ENCODE measurements around the gene DDX50. TPM values are rescaled to one million over a fixed set of nuclear protein-coding genes. Genes with fewer than 3 reads are reported as not detected.
A peak's percentile ranks its signal among the peaks of the same experiment; 100 is the strongest.
"Not testable (repeated sequence)": the region's sequence is repeated elsewhere in the genome, so short reads cannot be mapped to it uniquely, and the experiment has no call there.

The DDX50 gene
- total RNA-seq, 4 donors from 2014 or later = 25.9 to 52.7 (median 38.3) TPM

DNA sequence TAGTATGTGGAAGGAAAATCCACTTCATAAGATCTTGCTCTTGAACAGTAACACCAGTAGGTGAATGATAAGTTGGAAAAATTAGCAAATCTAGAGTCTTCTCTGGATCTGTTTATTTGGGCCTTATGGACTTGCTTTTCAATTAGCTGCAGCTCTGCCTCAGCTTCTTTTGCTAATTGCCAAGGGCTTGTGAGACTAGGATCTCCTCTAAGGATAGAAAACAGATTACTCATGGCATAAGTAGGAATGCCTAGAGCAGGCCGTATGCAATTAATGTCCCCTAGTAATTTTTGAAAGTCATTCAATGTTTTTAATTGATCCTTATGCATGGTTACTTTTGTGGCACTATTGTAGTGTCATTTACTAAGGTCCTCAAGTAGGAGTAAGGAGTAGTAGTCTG, 36.5 kb upstream of the DDX50 start:
- 89 to 93% methylated on average over 1 of the region's 1 CpG for WGBS, 2 donors

DNA sequence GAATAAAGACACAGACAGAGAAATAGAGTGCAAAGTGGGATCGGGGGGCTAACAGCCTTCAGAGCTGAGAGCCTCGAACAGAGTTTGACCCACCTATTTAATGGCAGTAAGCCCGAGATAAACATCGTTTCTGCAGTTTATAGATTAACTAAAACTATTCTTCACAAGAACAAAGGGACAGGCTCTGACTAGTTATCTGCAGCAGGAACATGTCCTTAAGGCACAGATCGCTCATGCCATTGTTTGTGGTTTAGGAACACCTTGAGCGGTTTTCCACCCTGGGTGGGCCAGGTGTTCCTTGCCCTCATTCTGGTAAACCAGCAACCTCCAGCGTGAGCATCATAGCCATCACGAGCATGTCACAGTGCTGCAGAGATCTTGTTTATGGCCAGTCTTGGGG, 32.9 kb upstream of the DDX50 start:
- not testable (repeated sequence) for H3K27me3 ChIP-seq; H3K27ac ChIP-seq; H3K4me3 ChIP-seq; H3K9me3 ChIP-seq; H3K36me3 ChIP-seq; DNase-seq (ENCODE audit: low spot score in 2 of 2)
- H3K4me1 ChIP-seq = peaks cover 0 to 16% (median 3%) of the 10 kb centered on the region in 4 donors
- WGBS, 2 donors = 92 to 94% methylated on average over 8 of the region's 8 CpGs

More for the DNA sequence above, 36.5 kb upstream of the DDX50 start:
- Histone ChIP-seq H3K27ac (no peak overlapping the region), H3K27me3 (no peaks in the 10 kb centered on the region), H3K4me1 (no peaks in the 10 kb centered on the region), H3K36me3 (no peaks in the 10 kb centered on the region), H3K9me3 (peaks cover 0 to 20% (median 0%) of the 10 kb centered on the region in 4 donors), H3K4me3 (no peak overlapping the region)
- no peak for TF ChIP-seq POLR2A (IDR thresholded peaks at IDR 0.05)
- TF ChIP-seq, protein P1, sequence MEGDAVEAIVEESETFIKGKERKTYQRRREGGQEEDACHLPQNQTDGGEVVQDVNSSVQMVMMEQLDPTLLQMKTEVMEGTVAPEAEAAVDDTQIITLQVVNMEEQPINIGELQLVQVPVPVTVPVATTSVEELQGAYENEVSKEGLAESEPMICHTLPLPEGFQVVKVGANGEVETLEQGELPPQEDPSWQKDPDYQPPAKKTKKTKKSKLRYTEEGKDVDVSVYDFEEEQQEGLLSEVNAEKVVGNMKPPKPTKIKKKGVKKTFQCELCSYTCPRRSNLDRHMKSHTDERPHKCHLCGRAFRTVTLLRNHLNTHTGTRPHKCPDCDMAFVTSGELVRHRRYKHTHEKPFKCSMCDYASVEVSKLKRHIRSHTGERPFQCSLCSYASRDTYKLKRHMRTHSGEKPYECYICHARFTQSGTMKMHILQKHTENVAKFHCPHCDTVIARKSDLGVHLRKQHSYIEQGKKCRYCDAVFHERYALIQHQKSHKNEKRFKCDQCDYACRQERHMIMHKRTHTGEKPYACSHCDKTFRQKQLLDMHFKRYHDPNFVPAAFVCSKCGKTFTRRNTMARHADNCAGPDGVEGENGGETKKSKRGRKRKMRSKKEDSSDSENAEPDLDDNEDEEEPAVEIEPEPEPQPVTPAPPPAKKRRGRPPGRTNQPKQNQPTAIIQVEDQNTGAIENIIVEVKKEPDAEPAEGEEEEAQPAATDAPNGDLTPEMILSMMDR (IDR thresholded peaks at IDR 0.05) = no peak
- TF ChIP-seq EP300 (IDR thresholded peaks at IDR 0.05) = no peak
- no peak for DNase-seq (ENCODE audit: low spot score in 2 of 2)

DNA sequence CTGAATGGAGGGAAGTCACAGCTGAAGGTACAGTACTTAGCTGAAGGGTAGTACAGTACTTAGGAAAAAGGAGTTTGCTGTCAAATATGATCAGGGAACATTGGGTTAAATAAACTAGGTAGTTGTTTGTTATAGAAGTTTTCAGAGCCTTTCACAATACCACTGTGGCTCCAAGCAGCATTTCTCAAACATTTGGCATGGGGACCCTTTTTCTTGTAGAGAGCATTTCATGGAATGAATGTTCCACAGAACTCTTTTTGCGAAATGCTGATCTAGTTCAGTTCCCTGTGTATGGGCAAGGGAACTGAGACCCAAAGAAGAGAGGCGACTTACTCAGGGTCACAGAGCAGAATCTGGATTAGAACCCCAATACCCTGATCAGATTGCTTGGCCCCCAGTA, 31.5 kb upstream of the DDX50 start:
- WGBS, 2 donors = 70 to 73% methylated on average over 2 of the region's 2 CpGs
- Histone ChIP-seq H3K27ac (no peak overlapping the region), H3K36me3 (no peaks in the 10 kb centered on the region)

DNA sequence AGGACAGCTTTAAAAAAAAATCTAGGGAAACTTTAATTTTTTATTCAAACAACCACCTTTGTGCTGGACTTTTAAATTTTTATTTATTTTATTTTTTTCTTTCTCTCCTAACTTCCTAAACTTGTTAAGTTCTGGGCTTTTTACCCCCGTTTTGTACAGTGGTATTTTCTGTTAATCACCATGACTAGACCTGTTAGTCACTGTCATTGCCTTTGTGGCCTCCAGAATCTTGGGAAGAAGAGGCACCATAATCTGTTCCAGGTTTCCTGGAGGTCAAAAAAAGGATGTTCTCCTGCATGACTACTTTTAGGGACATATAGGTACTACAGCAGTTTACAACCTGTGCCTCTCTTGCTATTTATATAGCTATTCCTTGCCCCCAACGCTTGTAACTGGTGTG, 31.1 kb upstream of the DDX50 start:
- TF ChIP-seq POLR2A (IDR thresholded peaks at IDR 0.05) (no peak), EP300 (IDR thresholded peaks at IDR 0.05) (no peak)
- TF ChIP-seq, protein P1 (IDR thresholded peaks at IDR 0.05) = no peak
- no peak for DNase-seq (ENCODE audit: low spot score in 2 of 2)
- WGBS, 2 donors = 91 to 92% methylated on average over 2 of the region's 2 CpGs
- Histone ChIP-seq H3K4me3 (no peak overlapping the region), H3K27ac (peak overlapping the region in 1 of 4 donors; percentile 41), H3K36me3 (no peaks in the 10 kb centered on the region), H3K27me3 (no peaks in the 10 kb centered on the region), H3K4me1 (peaks cover 0 to 16% (median 3%) of the 10 kb centered on the region in 4 donors), H3K9me3 (no peaks in the 10 kb centered on the region)

More for the DNA sequence above, 31.5 kb upstream of the DDX50 start:
- peaks cover 0 to 16% (median 3%) of the 10 kb centered on the region in 4 donors for H3K4me1 ChIP-seq
- no peaks in the 10 kb centered on the region for H3K9me3 ChIP-seq
- TF ChIP-seq, protein P1 (IDR thresholded peaks at IDR 0.05) = no peak
- TF ChIP-seq EP300 (IDR thresholded peaks at IDR 0.05) (no peak), POLR2A (IDR thresholded peaks at IDR 0.05) (no peak)
- H3K27me3 ChIP-seq = no peaks in the 10 kb centered on the region
- no peak overlapping the region for H3K4me3 ChIP-seq
- DNase-seq (ENCODE audit: low spot score in 2 of 2) = no peak

DNA sequence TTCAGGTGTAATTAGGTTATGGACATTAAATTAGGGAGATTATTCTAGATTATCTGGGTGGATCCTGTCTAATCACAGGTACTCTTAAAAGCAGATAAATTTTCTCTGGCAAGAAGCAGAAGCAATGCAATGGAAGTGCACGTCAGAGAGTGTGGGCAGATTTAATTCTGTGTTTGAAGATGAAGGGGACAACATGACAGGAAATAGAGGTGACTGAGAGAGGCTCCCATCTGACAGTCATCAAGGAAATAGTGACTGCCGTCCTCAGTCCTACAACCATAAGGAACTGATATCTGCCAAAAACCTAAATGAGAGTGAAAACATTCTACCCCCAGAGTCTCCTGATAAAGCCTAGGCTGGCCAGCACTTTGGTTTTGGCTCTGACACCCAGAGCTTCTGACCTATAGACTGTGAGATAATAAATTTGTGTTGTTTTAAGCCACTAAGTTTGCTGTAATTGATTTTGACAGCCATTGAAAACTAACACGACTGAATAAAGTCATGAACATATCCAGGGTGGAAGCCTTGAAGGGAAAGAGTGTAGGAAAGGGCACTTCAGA, 30.5 kb upstream of the DDX50 start:
- TF ChIP-seq EP300 (IDR thresholded peaks at IDR 0.05) = no peak
- TF ChIP-seq, protein P1 (IDR thresholded peaks at IDR 0.05) = no peak
- no peak for TF ChIP-seq POLR2A (IDR thresholded peaks at IDR 0.05)
- Histone ChIP-seq H3K4me3 (no peak overlapping the region), H3K9me3 (no peaks in the 10 kb centered on the region), H3K36me3 (no peaks in the 10 kb centered on the region), H3K27me3 (no peaks in the 10 kb centered on the region), H3K27ac (peak overlapping the region; percentile 2 to 59 (median 36)), H3K4me1 (peaks cover 0 to 16% (median 3%) of the 10 kb centered on the region in 4 donors)
- WGBS, 2 donors = 52 to 59% methylated on average over 3 of the region's 3 CpGs
- DNase-seq (ENCODE audit: low spot score in 2 of 2) = no peak

Measured in tibial nerve (tissue), 4 donors.